Suprapubic skin (tissue), 4 donors: ENCODE results near the gene CORO2A.

Experiments
- CTCF ChIP-seq, 2 donors: fragments of 200-600 bp in 1 of 2; fragments of 450-650 bp in 1 of 2; sonication (generic) in 1 of 2; IDR thresholded peaks; one replicate each; pipeline ENCODE4 v1.5.1; 2016 to 2019; ENCODE audit warnings: antibody characterized with exemption in 2 of 2, mild to moderate bottlenecking in 1 of 2, moderate library complexity in 1 of 2
- POLR2A ChIP-seq, 2 donors: fragments of 450-650 bp; IDR thresholded peaks; one replicate each; pipeline ENCODE4 v1.6.1; 2017; ENCODE audit warnings: antibody characterized with exemption in 2 of 2, mild to moderate bottlenecking in 2 of 2, moderate library complexity in 2 of 2
- POLR2AphosphoS5 ChIP-seq, 3 donors: sonication (generic); formaldehyde crosslinking; IDR thresholded peaks; one replicate each; pipeline ENCODE4 v1.6.1; 2017; ENCODE audit warnings: antibody characterized with exemption in 3 of 3

GRCh38 chr9:98136489-98136888 is 55.9 kb downstream of the CORO2A start:
- TF ChIP-seq POLR2A (IDR thresholded peaks at IDR 0.05) (no peak), POLR2AphosphoS5 (IDR thresholded peaks at IDR 0.05) (no peak), CTCF (IDR thresholded peaks at IDR 0.05) (no peak)
